ENCODE results near the gene ZNF507.

DNA sequence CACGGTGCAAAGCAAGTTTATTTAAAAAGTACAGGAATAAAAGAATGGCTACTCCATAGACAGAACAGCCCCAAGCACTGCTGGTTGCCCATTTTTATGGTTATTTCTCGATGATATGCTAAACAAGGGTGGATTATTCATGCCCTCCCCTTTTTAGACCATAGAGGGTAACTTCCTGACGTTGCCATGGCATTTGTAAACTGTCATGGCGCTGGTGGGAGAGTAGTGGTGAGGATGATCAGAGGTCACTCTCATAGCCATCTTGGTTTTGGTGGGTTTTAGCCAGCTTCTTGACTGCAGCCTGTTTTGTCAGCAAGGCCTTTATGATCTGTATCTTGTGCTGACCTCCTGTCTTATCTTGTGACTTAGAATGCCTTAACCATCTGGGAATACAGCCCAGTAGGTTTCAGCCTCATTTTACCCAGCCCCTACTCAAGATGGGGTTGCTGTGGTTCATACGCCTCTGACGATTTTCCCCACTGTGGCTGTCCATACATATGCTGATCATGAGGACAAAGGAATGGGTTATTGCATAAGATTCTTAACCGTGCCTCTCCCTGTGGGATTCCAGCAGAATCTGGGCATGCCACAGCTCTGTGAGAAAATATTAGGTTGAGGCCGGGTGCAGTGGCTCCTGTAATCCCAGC lies 36.9 kb upstream of the ZNF507 start:
- TF ChIP-seq, protein P1, sequence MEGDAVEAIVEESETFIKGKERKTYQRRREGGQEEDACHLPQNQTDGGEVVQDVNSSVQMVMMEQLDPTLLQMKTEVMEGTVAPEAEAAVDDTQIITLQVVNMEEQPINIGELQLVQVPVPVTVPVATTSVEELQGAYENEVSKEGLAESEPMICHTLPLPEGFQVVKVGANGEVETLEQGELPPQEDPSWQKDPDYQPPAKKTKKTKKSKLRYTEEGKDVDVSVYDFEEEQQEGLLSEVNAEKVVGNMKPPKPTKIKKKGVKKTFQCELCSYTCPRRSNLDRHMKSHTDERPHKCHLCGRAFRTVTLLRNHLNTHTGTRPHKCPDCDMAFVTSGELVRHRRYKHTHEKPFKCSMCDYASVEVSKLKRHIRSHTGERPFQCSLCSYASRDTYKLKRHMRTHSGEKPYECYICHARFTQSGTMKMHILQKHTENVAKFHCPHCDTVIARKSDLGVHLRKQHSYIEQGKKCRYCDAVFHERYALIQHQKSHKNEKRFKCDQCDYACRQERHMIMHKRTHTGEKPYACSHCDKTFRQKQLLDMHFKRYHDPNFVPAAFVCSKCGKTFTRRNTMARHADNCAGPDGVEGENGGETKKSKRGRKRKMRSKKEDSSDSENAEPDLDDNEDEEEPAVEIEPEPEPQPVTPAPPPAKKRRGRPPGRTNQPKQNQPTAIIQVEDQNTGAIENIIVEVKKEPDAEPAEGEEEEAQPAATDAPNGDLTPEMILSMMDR (IDR thresholded peaks at IDR 0.05): no peak
- no peak for TF ChIP-seq POLR2A (IDR thresholded peaks at IDR 0.05)

Data from right lobe of liver (tissue), 4 donors.